Spleen (tissue), 11 donors: ENCODE data around the gene ASB13. TPM values are rescaled to one million over a fixed set of nuclear protein-coding genes. Genes with fewer than 3 reads are reported as not detected.

ENCODE experiments used
- DNase-seq: peaks from one replicate; pipeline ENCODE4 v3.0.0-alpha.2; 2020
- H3K27ac ChIP-seq, 8 donors: fragments of 200-600 bp; sonication (generic) in 7 of 8; 1 replicate in 4 of 8; 2 replicates in 4 of 8; pipeline versions ENCODE4 v1.5.0 to v1.8.0; 2016 to 2021; ENCODE audit warnings: inconsistent platforms in 4 of 8, mild to moderate bottlenecking in 4 of 8, moderate library complexity in 1 of 8
- H3K27me3 ChIP-seq, 7 donors: fragments of 200-600 bp; sonication (generic) in 6 of 7; replicated peaks in 1 of 7; 1 replicate in 4 of 7; 2 replicates in 3 of 7; pipeline versions ENCODE4 v1.5.0 to v1.8.0; 2016 to 2021; ENCODE audit warnings: inconsistent platforms in 3 of 7, mild to moderate bottlenecking in 1 of 7
- H3K36me3 ChIP-seq, 6 donors: fragments of 200-600 bp; sonication (generic) in 5 of 6; 1 replicate in 4 of 6; 2 replicates in 2 of 6; pipeline versions ENCODE4 v1.5.0 to v1.8.0; 2016 to 2021; ENCODE audit warnings: inconsistent platforms in 2 of 6
- H3K4me1 ChIP-seq, 6 donors: fragments of 200-600 bp; sonication (generic) in 5 of 6; 1 replicate in 3 of 6; 2 replicates in 3 of 6; pipeline versions ENCODE4 v1.5.0 to v1.8.0; 2016 to 2021; ENCODE audit warnings: inconsistent platforms in 3 of 6
- H3K4me3 ChIP-seq, 8 donors: fragments of 200-600 bp; sonication (generic) in 7 of 8; 1 replicate in 4 of 8; 2 replicates in 4 of 8; pipeline versions ENCODE4 v1.5.0 to v1.8.0; 2016 to 2021; ENCODE audit warnings: inconsistent platforms in 4 of 8, mild to moderate bottlenecking in 4 of 8, moderate library complexity in 2 of 8
- H3K9me3 ChIP-seq, 8 donors: fragments of 200-600 bp; sonication (generic) in 7 of 8; 1 replicate in 4 of 8; 2 replicates in 4 of 8; pipeline versions ENCODE4 v1.5.0 to v1.8.0; 2016 to 2021; ENCODE audit warnings: inconsistent platforms in 4 of 8
- CTCF ChIP-seq, 11 experiments: fragments of 200-600 bp in 7 of 11; fragments of 450-650 bp in 4 of 11; sonication (generic) in 4 of 11; IDR thresholded peaks in 8 of 11; conservative IDR thresholded peaks in 3 of 11; 1 replicate in 7 of 11; 2 replicates in 4 of 11; pipeline versions ENCODE4 v1.4.0 to v1.8.0; 2016 to 2021; ENCODE audit warnings: antibody characterized with exemption in 11 of 11, inconsistent platforms in 4 of 11, mild to moderate bottlenecking in 1 of 11
- POLR2A ChIP-seq, 3 donors: fragments of 450-650 bp; IDR thresholded peaks; one replicate each; pipeline ENCODE4 v1.5.1; 2017; ENCODE audit warnings: antibody characterized with exemption in 3 of 3, mild to moderate bottlenecking in 1 of 3
- POLR2AphosphoS5 ChIP-seq, 3 donors: sonication (generic); formaldehyde crosslinking; IDR thresholded peaks; one replicate each; pipeline ENCODE4 v1.5.1; 2017; ENCODE audit warnings: antibody characterized with exemption in 3 of 3
- WGBS, 5 donors: extraction: QIAGEN DNeasy Blood & Tissue Kit in 3 of 5; methylation state at CpG; one replicate each; pipeline versions ENCODE4 v1.1.5 to v1.1.7; 2013 to 2018; 5-methylcytosine and 5-hydroxymethylcytosine counted together
- intact Hi-C: fragments of 100-400 bp; cut with DNase I; formaldehyde crosslinking; loops from one replicate; pipeline ENCODE4 v1.15.0; 2023; ENCODE audit warnings: low total_unique reads
- polyA plus RNA-seq, 3 donors: library from polyadenylated mRNA; stranded (reverse); fragments of 200-250 nt; gene quantifications; one replicate each; pipeline ENCODE4 v1.2.1, GENCODE V29; 2013
- total RNA-seq, 7 donors: library from RNA; depleted of rRNA in 3 of 7; stranded (reverse); fragments of >200 nt in 3 of 7; fragmentation: NEBNext Ultra II Directional in 4 of 7; extraction: Animal tissue kit (Norgen Biotek cat#: 25700) in 4 of 7; gene quantifications; one replicate each; pipeline versions ENCODE4 v1.1.0 to v1.2.1, GENCODE V29; 2016 to 2021
- donor health status: healthy with polysubstance abuse.
- donor health status: DM: no; HTN: no; CAD: no; lungs with moderate emphysema.
- donor health status: DM: no; HTN: no; CAD: no.
- donor health status: Bipolar disorder and iron deficiency.
- donor health status: healthy.
- donor health status: DM: no; HTN: no; CAD: no.
- donor health status: DM: yes; HTN: yes; CAD: no.

Gene ASB13
- total and polyA plus RNA-seq, 10 donors: 17.0 to 29.6 (median 21.8) TPM

- DNase-seq: no peak
- H3K36me3 ChIP-seq: no peaks in the 10 kb centered on the region
- intact Hi-C loops: no loop called here
- H3K9me3 ChIP-seq: no peaks in the 10 kb centered on the region
- 87 to 94% (median 90%) methylated on average over 7 of the region's 7 CpGs for WGBS, 5 donors
- H3K4me3 ChIP-seq: no peak overlapping the region
- peak overlapping the region in 3 of 8 donors; percentile 52 to 66 (median 59) for H3K27ac ChIP-seq
- H3K4me1 ChIP-seq: peaks cover 5 to 36% (median 21%) of the 10 kb centered on the region in 6 donors
- peaks cover 0 to 10% (median 0%) of the 10 kb centered on the region in 7 donors for H3K27me3 ChIP-seq
- TF ChIP-seq POLR2A (IDR thresholded peaks at IDR 0.05) (no peak), POLR2AphosphoS5 (IDR thresholded peaks at IDR 0.05) (no peak), CTCF (IDR thresholded peaks at IDR 0.05 in 8 of 11, conservative IDR thresholded peaks at IDR 0.05 in 3 of 11) (no peak)
These were observed 38.8 kb downstream of the ASB13 start for GRCh38 chr10:5627486-5628044.

- WGBS, 5 donors: 71 to 81% (median 75%) methylated on average over 13 of the region's 13 CpGs
- no peak overlapping the region for H3K4me3 ChIP-seq
- H3K9me3 ChIP-seq: no peaks in the 10 kb centered on the region
- no peaks in the 10 kb centered on the region for H3K36me3 ChIP-seq
- H3K27ac ChIP-seq: peak overlapping the region in 2 of 8 donors; percentile 8 to 36
- DNase-seq: no peak
- peaks cover 0 to 10% (median 0%) of the 10 kb centered on the region in 7 donors for H3K27me3 ChIP-seq
- TF ChIP-seq POLR2AphosphoS5 (IDR thresholded peaks at IDR 0.05) (no peak), POLR2A (IDR thresholded peaks at IDR 0.05) (no peak), CTCF (IDR thresholded peaks at IDR 0.05 in 8 of 11, conservative IDR thresholded peaks at IDR 0.05 in 3 of 11) (no peak)
- intact Hi-C loops: no loop called here
- H3K4me1 ChIP-seq: peaks cover 5 to 28% (median 21%) of the 10 kb centered on the region in 6 donors
These were observed 40.2 kb downstream of the ASB13 start for GRCh38 chr10:5625992-5626777.

GRCh38 chr10:5624701-5625100, 41.7 kb downstream of the ASB13 start:
- Histone ChIP-seq H3K27me3 (peaks cover 0 to 10% (median 0%) of the 10 kb centered on the region in 7 donors), H3K4me3 (no peak overlapping the region), H3K4me1 (peaks cover 5 to 22% (median 15%) of the 10 kb centered on the region in 6 donors), H3K27ac (no peak overlapping the region), H3K36me3 (no peaks in the 10 kb centered on the region), H3K9me3 (no peaks in the 10 kb centered on the region)
- no peak for DNase-seq
- WGBS, 5 donors: 88 to 92% (median 91%) methylated on average over 23 to 24 of the region's 24 CpGs
- intact Hi-C loops: no loop called here
- TF ChIP-seq CTCF (IDR thresholded peaks at IDR 0.05 in 8 of 11, conservative IDR thresholded peaks at IDR 0.05 in 3 of 11) (no peak), POLR2AphosphoS5 (IDR thresholded peaks at IDR 0.05) (no peak), POLR2A (IDR thresholded peaks at IDR 0.05) (no peak)
